Trophoblast cell (in vitro differentiated cells and primary cell): Measurements from ENCODE around the gene RAD52.

Experiments
- DNase-seq, 2 donors: peaks; one replicate each; pipeline ENCODE4 v3.0.0-alpha.2; 2016
- H2AFZ ChIP-seq: 2 replicates; pipeline ENCODE4 v1.6.1; 2013; ENCODE audit warnings: low read length, moderate library complexity, mild to moderate bottlenecking; ENCODE audit not compliant: insufficient read depth, poor library complexity
- H2AK5ac ChIP-seq: 2 replicates; pipeline ENCODE4 v1.6.1; 2013; ENCODE audit warnings: mild to moderate bottlenecking, low read length
- H2BK120ac ChIP-seq: 2 replicates; pipeline ENCODE4 v1.6.1; 2013; ENCODE audit warnings: low read length, mild to moderate bottlenecking, moderate library complexity; ENCODE audit not compliant: insufficient read depth, poor library complexity
- H2BK12ac ChIP-seq: 2 replicates; pipeline ENCODE4 v1.6.1; 2013; ENCODE audit warnings: mild to moderate bottlenecking, low read length, moderate library complexity
- H2BK5ac ChIP-seq: 2 replicates; pipeline ENCODE4 v1.6.1; 2013; ENCODE audit warnings: low read length, low read depth, moderate library complexity, mild to moderate bottlenecking; ENCODE audit not compliant: poor library complexity
- H3K14ac ChIP-seq: 2 replicates; pipeline ENCODE4 v1.6.1; 2013; ENCODE audit warnings: mild to moderate bottlenecking, low read length
- H3K18ac ChIP-seq: 2 replicates; pipeline ENCODE4 v1.6.1; 2013; ENCODE audit warnings: mild to moderate bottlenecking, low read length
- H3K23ac ChIP-seq: 2 replicates; pipeline ENCODE4 v1.6.1; 2013; ENCODE audit warnings: low read length
- H3K27ac ChIP-seq: 2 replicates; pipeline ENCODE4 v1.5.1; 2013; ENCODE audit warnings: low read depth, mild to moderate bottlenecking, inconsistent platforms, low read length, moderate library complexity
- H3K27me3 ChIP-seq: 2 replicates; pipeline ENCODE4 v1.6.1; 2013; ENCODE audit warnings: inconsistent platforms, mild to moderate bottlenecking, low read length, moderate library complexity; ENCODE audit not compliant: insufficient read depth
- H3K36me3 ChIP-seq, 2 experiments: 1 replicate in 1 of 2; 2 replicates in 1 of 2; pipeline ENCODE4 v1.6.1; 2013; ENCODE audit warnings: low read length in 2 of 2, mild to moderate bottlenecking in 2 of 2, moderate library complexity in 1 of 2; ENCODE audit not compliant: insufficient read depth in 2 of 2, control insufficient read depth in 1 of 2
- H3K4ac ChIP-seq: 2 replicates; pipeline ENCODE4 v1.6.1; 2013; ENCODE audit warnings: low read depth, mild to moderate bottlenecking, low read length, moderate library complexity
- H3K4me1 ChIP-seq, 2 experiments: 1 replicate in 1 of 2; 2 replicates in 1 of 2; pipeline ENCODE4 v1.6.1; 2013; ENCODE audit warnings: low read length in 2 of 2, mild to moderate bottlenecking in 2 of 2, moderate library complexity in 1 of 2; ENCODE audit not compliant: insufficient read depth in 2 of 2, control insufficient read depth in 1 of 2
- H3K4me2 ChIP-seq: 2 replicates; pipeline ENCODE4 v1.6.1; 2013; ENCODE audit warnings: inconsistent platforms, mild to moderate bottlenecking, low read length, moderate library complexity
- H3K4me3 ChIP-seq: 2 replicates; pipeline ENCODE4 v1.5.1; 2013; ENCODE audit warnings: mild to moderate bottlenecking, low read depth, low read length, inconsistent platforms
- H3K79me1 ChIP-seq: one replicate; pipeline ENCODE4 v1.6.1; 2013; ENCODE audit warnings: low read length
- H3K79me2 ChIP-seq: 2 replicates; pipeline ENCODE4 v1.6.1; 2013; ENCODE audit warnings: low read length, mild to moderate bottlenecking; ENCODE audit not compliant: control insufficient read depth, insufficient read depth, poor library complexity
- H3K9ac ChIP-seq: 2 replicates; pipeline ENCODE4 v1.6.1; 2013; ENCODE audit warnings: mild to moderate bottlenecking, low read length
- H3K9me3 ChIP-seq: 2 replicates; pipeline ENCODE4 v1.6.1; 2013; ENCODE audit warnings: low read depth, mild to moderate bottlenecking, control low read depth, inconsistent platforms, low read length; ENCODE audit not compliant: insufficient read depth
- H4K12ac ChIP-seq: 2 replicates; pipeline ENCODE4 v1.6.1; 2013; ENCODE audit warnings: low read depth, mild to moderate bottlenecking, low read length, moderate library complexity
- H4K8ac ChIP-seq: 2 replicates; pipeline ENCODE4 v1.6.1; 2013; ENCODE audit warnings: low read depth, mild to moderate bottlenecking, low read length, moderate library complexity
- H4K91ac ChIP-seq: one replicate; pipeline ENCODE4 v1.6.1; 2013; ENCODE audit warnings: low read depth, mild to moderate bottlenecking, low read length, moderate library complexity
- WGBS: extraction: QIAGEN DNeasy Blood & Tissue Kit; methylation state at CpG from one replicate; pipeline ENCODE4 v1.1.7; 2013; ENCODE audit warnings: missing lambda C conversion rate; ENCODE audit not compliant: insufficient read length, insufficient coverage; ENCODE audit errors: extremely low coverage; 5-methylcytosine and 5-hydroxymethylcytosine counted together

Gene RAD52

DNA sequence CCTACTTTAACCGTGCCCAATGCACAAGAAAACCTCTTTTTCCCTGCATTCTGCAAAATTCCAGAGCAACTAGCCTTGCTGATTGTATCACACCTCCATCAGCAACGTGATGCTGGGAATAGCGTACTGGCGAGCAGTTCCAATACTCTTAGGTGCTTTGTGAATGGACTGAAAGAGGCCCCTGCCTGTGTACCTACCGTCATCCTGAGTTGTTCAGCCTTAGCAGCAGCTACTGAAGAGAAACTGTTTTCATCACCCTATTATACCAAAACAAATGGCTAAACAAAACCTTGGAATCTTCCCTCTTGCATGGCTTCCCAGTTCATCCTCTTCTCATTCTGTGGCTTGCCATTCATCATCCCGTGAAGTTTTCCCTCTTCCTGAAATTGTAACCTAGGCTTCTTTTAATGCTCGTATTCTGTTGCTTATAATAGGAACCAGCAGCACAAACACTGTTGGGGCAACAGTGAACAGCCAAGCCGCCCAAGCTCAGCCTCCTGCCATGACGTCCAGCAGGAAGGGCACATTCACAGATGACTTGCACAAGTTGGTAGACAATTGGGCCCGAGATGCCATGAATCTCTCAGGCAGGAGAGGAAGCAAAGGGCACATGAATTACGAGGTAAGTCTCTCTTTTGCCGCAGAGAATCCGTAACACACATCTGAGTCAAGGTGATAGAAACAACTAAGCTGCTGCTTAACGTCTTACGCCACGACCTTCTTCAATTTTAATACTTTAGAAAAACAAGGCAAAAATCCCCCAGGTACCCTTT lies 41.9 kb downstream of the RAD52 start:
- H3K27me3 ChIP-seq: no peaks in the 10 kb centered on the region
- no peak overlapping the region for H3K23ac ChIP-seq
- H3K9me3 ChIP-seq: no peaks in the 10 kb centered on the region
- H2AK5ac ChIP-seq: no peak overlapping the region
- H3K36me3 ChIP-seq: peaks cover 23 to 59% of the 10 kb centered on the region in 2 experiments
- H2AFZ ChIP-seq: no peak overlapping the region
- no peaks in the 10 kb centered on the region for H3K4me1 ChIP-seq
- H2BK120ac ChIP-seq: no peak overlapping the region
- H3K79me2 ChIP-seq: no peaks in the 10 kb centered on the region
- WGBS: 100% methylated on average over 2 of the region's 16 CpGs
- no peaks in the 10 kb centered on the region for H3K79me1 ChIP-seq
- H3K4ac ChIP-seq: no peak overlapping the region
- H3K18ac ChIP-seq: no peak overlapping the region
- H4K12ac ChIP-seq: no peak overlapping the region
- no peak overlapping the region for H3K27ac ChIP-seq
- H2BK5ac ChIP-seq: no peak overlapping the region
- H3K4me2 ChIP-seq: no peak overlapping the region
- H4K8ac ChIP-seq: no peak overlapping the region
- no peak overlapping the region for H2BK12ac ChIP-seq
- H3K14ac ChIP-seq: no peak overlapping the region
- H4K91ac ChIP-seq: no peak overlapping the region
- no peak overlapping the region for H3K9ac ChIP-seq
- no peak overlapping the region for H3K4me3 ChIP-seq
- DNase-seq: no peak

DNA sequence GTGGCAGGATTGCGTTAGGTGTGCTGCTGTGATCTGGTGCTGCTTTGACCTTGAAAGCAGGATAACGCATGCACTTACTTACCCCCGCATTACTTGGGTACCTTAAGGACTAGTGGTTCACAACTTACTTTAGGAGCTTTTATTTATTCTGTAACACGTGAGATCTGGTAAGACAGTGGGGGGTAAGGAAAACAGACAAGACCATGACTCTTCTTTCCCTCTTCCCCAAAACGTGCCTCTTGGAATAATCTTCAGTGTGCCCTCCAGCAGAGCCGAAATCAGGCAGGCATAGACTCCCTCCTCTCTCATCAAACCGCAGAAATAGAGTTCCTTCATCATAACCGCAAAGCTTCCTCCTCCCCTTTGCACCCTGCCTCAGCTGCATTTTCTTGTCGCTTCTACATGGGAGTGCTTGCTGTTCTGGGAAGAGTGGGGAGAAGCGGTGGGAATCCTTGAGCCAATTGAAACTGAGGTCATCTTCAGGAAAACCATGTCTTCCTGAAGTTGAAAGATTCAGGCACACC lies 43.4 kb downstream of the RAD52 start:
- no peak overlapping the region for H3K23ac ChIP-seq
- H2BK120ac ChIP-seq: no peak overlapping the region
- no peak overlapping the region for H2AFZ ChIP-seq
- H3K4me1 ChIP-seq: no peaks in the 10 kb centered on the region
- no peak overlapping the region for H4K91ac ChIP-seq
- peaks cover 23 to 60% of the 10 kb centered on the region in 2 experiments for H3K36me3 ChIP-seq
- no peaks in the 10 kb centered on the region for H3K79me1 ChIP-seq
- no peak for DNase-seq
- H4K12ac ChIP-seq: no peak overlapping the region
- WGBS: no CpG with 5 or more reads among the region's 10 CpGs
- no peak overlapping the region for H4K8ac ChIP-seq
- no peaks in the 10 kb centered on the region for H3K9me3 ChIP-seq
- no peak overlapping the region for H3K9ac ChIP-seq
- H3K79me2 ChIP-seq: no peaks in the 10 kb centered on the region
- H3K4ac ChIP-seq: no peak overlapping the region
- H3K27ac ChIP-seq: no peak overlapping the region
- H3K4me3 ChIP-seq: no peak overlapping the region
- no peaks in the 10 kb centered on the region for H3K27me3 ChIP-seq
- no peak overlapping the region for H3K4me2 ChIP-seq
- H3K18ac ChIP-seq: no peak overlapping the region
- H3K14ac ChIP-seq: no peak overlapping the region
- no peak overlapping the region for H2BK5ac ChIP-seq
- H2BK12ac ChIP-seq: no peak overlapping the region
- H2AK5ac ChIP-seq: no peak overlapping the region

DNA sequence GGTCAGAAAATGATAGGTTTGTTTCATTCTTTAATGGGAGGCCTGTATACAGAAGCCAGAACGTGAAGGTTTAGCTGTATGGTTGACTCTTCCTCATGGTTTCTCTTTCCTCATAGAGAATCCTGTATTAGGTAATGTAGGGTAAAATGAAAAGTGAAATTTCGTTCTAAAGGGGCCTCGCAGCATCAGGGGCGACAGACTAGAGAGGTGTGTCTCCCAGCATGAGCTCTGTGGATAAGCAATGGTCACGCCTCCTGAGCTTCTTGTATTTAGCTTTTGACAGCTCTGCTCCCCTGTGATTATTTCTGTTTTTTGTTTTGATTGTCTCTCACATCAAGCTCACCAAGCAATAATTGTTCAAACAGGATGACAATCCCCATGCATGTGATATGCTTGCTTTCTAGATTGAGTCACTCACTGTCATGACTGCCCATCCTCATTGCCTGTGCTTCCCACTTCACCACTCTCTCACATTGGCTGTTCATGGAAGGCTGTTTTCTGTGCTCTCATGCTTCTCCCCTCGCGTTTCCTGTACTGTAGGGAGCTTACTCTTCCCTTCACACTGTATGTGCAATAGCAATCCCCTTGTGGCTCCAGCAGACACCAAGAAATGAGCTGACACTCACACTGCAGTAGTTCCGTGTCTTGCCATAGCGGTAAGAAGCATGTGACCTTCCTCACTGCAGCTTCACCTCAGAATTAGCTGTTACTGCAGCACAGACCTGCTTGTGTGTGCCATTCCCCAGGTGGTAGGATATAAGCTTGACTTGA lies 44.0 kb downstream of the RAD52 start:
- Histone ChIP-seq H3K18ac (no peak overlapping the region), H3K4me2 (no peak overlapping the region)

DNA sequence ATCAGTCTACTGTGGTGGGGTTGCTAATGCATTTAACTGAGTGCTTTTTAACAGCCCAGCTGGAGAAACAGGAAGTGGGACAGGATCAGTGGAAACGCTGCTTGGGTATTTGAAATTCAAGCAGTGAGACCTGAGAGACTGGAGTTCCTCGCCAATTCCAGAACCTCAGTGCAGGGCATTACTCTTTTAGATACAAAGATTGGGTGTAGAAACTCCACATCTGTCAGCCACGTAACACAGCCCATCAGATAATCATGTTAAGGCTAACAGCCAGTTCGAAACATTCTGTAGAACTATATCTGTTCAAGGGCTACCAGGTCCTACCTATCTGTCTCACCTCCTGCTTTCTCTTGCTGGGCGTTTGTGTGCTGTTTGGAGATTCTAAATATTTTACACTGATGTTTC lies 45.5 kb downstream of the RAD52 start:
- Histone ChIP-seq H3K18ac (no peak overlapping the region), H3K23ac (no peak overlapping the region), H3K4me2 (no peak overlapping the region), H2BK12ac (no peak overlapping the region), H3K9me3 (no peaks in the 10 kb centered on the region), H4K8ac (no peak overlapping the region), H3K14ac (no peak overlapping the region), H4K12ac (no peak overlapping the region), H2AFZ (no peak overlapping the region), H3K27me3 (no peaks in the 10 kb centered on the region), H3K79me2 (no peaks in the 10 kb centered on the region), H3K79me1 (no peaks in the 10 kb centered on the region), H3K9ac (no peak overlapping the region), H2BK120ac (no peak overlapping the region), H3K4ac (no peak overlapping the region), H4K91ac (no peak overlapping the region), H3K36me3 (peaks cover 26 to 67% of the 10 kb centered on the region in 2 experiments), H3K4me3 (no peak overlapping the region), H3K4me1 (no peaks in the 10 kb centered on the region), H3K27ac (no peak overlapping the region), H2BK5ac (no peak overlapping the region), H2AK5ac (no peak overlapping the region)
- DNase-seq: no peak
- WGBS: no CpG with 5 or more reads among the region's 5 CpGs

More for the DNA sequence above, 44.0 kb downstream of the RAD52 start:
- WGBS: no CpG with 5 or more reads among the region's 9 CpGs
- H4K8ac ChIP-seq: no peak overlapping the region
- H3K4me1 ChIP-seq: no peaks in the 10 kb centered on the region
- no peaks in the 10 kb centered on the region for H3K79me2 ChIP-seq
- no peak for DNase-seq
- no peak overlapping the region for H3K14ac ChIP-seq
- H3K4ac ChIP-seq: no peak overlapping the region
- no peak overlapping the region for H2BK5ac ChIP-seq
- no peak overlapping the region for H4K12ac ChIP-seq
- H3K9ac ChIP-seq: no peak overlapping the region
- no peak overlapping the region for H3K23ac ChIP-seq
- no peaks in the 10 kb centered on the region for H3K27me3 ChIP-seq
- peaks cover 24 to 64% of the 10 kb centered on the region in 2 experiments for H3K36me3 ChIP-seq
- no peak overlapping the region for H2AK5ac ChIP-seq
- H3K27ac ChIP-seq: no peak overlapping the region
- no peak overlapping the region for H4K91ac ChIP-seq
- H3K4me3 ChIP-seq: no peak overlapping the region
- no peaks in the 10 kb centered on the region for H3K9me3 ChIP-seq
- no peak overlapping the region for H2BK12ac ChIP-seq
- no peak overlapping the region for H2BK120ac ChIP-seq
- H2AFZ ChIP-seq: no peak overlapping the region
- H3K79me1 ChIP-seq: no peaks in the 10 kb centered on the region
